ENCODE measurements around the gene NOPCHAP1. TPM values are rescaled to one million over a fixed set of nuclear protein-coding genes. Genes with fewer than 3 reads are reported as not detected.

The NOPCHAP1 gene
- total and polyA plus RNA-seq, 8 donors: 2.6 to 29.8 (median 10.5) TPM

GRCh38 chr12:104960464-104960863 is 25.7 kb upstream of the NOPCHAP1 start:
- Histone ChIP-seq H3K36me3 (no peaks in the 10 kb centered on the region), H3K27ac (no peak overlapping the region), H3K4me3 (no peak overlapping the region), H3K9me3 (no peaks in the 10 kb centered on the region), H3K4me1 (peaks cover 15 to 32% (median 30%) of the 10 kb centered on the region in 4 donors), H3K27me3 (no peaks in the 10 kb centered on the region)
- DNase-seq: no peak
- TF ChIP-seq EP300 (IDR thresholded peaks at IDR 0.05) (no peak), POLR2AphosphoS5 (IDR thresholded peaks at IDR 0.05) (no peak), CTCF (IDR thresholded peaks at IDR 0.05) (no peak), POLR2A (IDR thresholded peaks at IDR 0.05) (no peak)
- intact Hi-C loops (cut with DNase I; ENCODE audit: low total_unique reads): no loop called here
- WGBS, 5 donors: 94 to 97% (median 95%) methylated on average over 4 of the region's 4 CpGs

DNA sequence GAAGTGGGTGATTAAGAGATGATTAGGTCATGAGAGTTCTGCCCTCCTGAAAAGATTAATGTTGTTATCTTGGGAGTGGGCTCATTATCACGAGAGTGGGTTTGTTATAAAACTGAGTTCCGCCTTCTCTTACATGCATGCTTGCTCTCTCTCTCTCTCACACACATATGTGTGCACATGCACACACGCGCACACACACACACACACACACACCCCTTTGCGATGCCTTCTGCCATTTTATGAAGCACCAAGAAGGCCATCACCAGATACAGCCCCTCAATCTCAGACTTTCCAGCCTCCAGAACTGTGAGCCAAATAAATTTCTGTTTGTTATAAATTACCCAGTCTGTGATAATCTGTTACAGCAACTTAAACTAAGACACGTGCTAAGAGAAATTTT is 22.4 kb upstream of the NOPCHAP1 start:
- intact Hi-C loops (cut with DNase I; ENCODE audit: low total_unique reads): no loop called here
- Histone ChIP-seq H3K27me3 (no peaks in the 10 kb centered on the region), H3K27ac (no peak overlapping the region), H3K9me3 (no peaks in the 10 kb centered on the region), H3K4me1 (peaks cover 13 to 17% (median 14%) of the 10 kb centered on the region in 4 donors), H3K4me3 (no peak overlapping the region), H3K36me3 (no peaks in the 10 kb centered on the region)
- 65 to 76% (median 73%) methylated on average over 6 of the region's 6 CpGs for WGBS, 5 donors
- DNase-seq: no peak
- TF ChIP-seq POLR2A (IDR thresholded peaks at IDR 0.05): no peak
- TF ChIP-seq CTCF (IDR thresholded peaks at IDR 0.05): no peak
- no peak for TF ChIP-seq EP300 (IDR thresholded peaks at IDR 0.05)

- TF ChIP-seq EP300 (IDR thresholded peaks at IDR 0.05): no peak
- no peak for TF ChIP-seq CTCF (IDR thresholded peaks at IDR 0.05)
- no peak for TF ChIP-seq POLR2A (IDR thresholded peaks at IDR 0.05)
- no peak for TF ChIP-seq POLR2AphosphoS5 (IDR thresholded peaks at IDR 0.05)
- no peaks in the 10 kb centered on the region for H3K36me3 ChIP-seq
- no peak overlapping the region for H3K4me3 ChIP-seq
- no peak overlapping the region for H3K27ac ChIP-seq
- no peaks in the 10 kb centered on the region for H3K9me3 ChIP-seq
- H3K27me3 ChIP-seq: no peaks in the 10 kb centered on the region
- DNase-seq: peak in 1 of 2 donors; percentile 63
- 68 to 80% (median 71%) methylated on average over 8 of the region's 8 CpGs for WGBS, 5 donors
- H3K4me1 ChIP-seq: peaks cover 7 to 11% (median 9%) of the 10 kb centered on the region in 4 donors
- intact Hi-C loops (cut with DNase I; ENCODE audit: low total_unique reads): no loop called here
These were observed 21.8 kb upstream of the NOPCHAP1 start for GRCh38 chr12:104964167-104964855.

DNA sequence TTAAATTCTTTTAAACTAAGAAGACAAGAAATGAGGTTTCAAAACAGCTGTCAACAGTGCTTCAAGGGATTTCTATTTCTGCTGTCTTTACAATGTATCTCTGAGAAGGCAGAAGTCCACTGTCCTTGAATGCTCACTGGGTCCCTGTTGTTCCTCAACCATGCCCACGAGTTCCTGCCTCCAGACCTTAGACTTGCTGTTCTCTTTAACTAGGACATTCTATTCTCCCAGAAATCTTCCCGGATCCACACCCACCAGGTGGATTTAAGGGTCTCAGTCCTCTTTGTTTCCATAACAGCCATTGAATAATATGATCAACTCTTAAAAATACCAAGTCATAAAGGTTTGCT is 21.3 kb upstream of the NOPCHAP1 start:
- Histone ChIP-seq H3K4me3 (no peak overlapping the region), H3K36me3 (no peaks in the 10 kb centered on the region), H3K9me3 (no peaks in the 10 kb centered on the region), H3K27me3 (no peaks in the 10 kb centered on the region), H3K4me1 (peaks cover 2 to 6% (median 4%) of the 10 kb centered on the region in 4 donors), H3K27ac (no peak overlapping the region)
- DNase-seq: no peak
- 51 to 81% (median 73%) methylated on average over 2 of the region's 2 CpGs for WGBS, 5 donors
- TF ChIP-seq POLR2AphosphoS5 (IDR thresholded peaks at IDR 0.05): no peak
- TF ChIP-seq POLR2A (IDR thresholded peaks at IDR 0.05): no peak
- TF ChIP-seq CTCF (IDR thresholded peaks at IDR 0.05): no peak
- no peak for TF ChIP-seq EP300 (IDR thresholded peaks at IDR 0.05)
- intact Hi-C loops (cut with DNase I; ENCODE audit: low total_unique reads): no loop called here

Data from stomach (tissue), 9 donors.